KMS-11 (cell line): ENCODE data around the gene C11orf71.

ENCODE experiments used
- H2AFZ ChIP-seq: fragments of 200-600 bp; sonication (generic); 2 replicates; pipeline ENCODE4 v1.6.1; 2016; ENCODE audit warnings: antibody characterized with exemption, mixed run types, low read depth
- H3K27ac ChIP-seq: fragments of 200-600 bp; sonication (generic); 2 replicates; pipeline ENCODE4 v1.6.1; 2016; ENCODE audit warnings: mild to moderate bottlenecking, mixed run types
- H3K27me3 ChIP-seq: fragments of 200-600 bp; sonication (generic); 2 replicates; pipeline ENCODE4 v1.6.1; 2017; ENCODE audit warnings: mild to moderate bottlenecking, low read depth, mixed run types, moderate library complexity; ENCODE audit not compliant: insufficient read depth
- H3K36me3 ChIP-seq: fragments of 200-600 bp; sonication (generic); 2 replicates; pipeline ENCODE4 v1.6.1; 2017; ENCODE audit warnings: mild to moderate bottlenecking, mixed run types; ENCODE audit not compliant: insufficient read depth
- H3K4me1 ChIP-seq: fragments of 200-600 bp; sonication (generic); 2 replicates; pipeline ENCODE4 v1.6.1; 2016; ENCODE audit warnings: mild to moderate bottlenecking, low read depth, mixed run types; ENCODE audit not compliant: poor library complexity, severe bottlenecking
- H3K4me2 ChIP-seq: fragments of 200-600 bp; sonication (generic); 2 replicates; pipeline ENCODE4 v1.7.0; 2016; ENCODE audit warnings: mild to moderate bottlenecking, mixed run types
- H3K4me3 ChIP-seq: fragments of 200-600 bp; sonication (generic); IDR thresholded peaks from 2 replicates; pipeline ENCODE4 v1.6.1; 2017; ENCODE audit warnings: low read depth, low read length, mixed read lengths; ENCODE audit not compliant: insufficient read depth
- H3K79me2 ChIP-seq: fragments of 200-600 bp; sonication (generic); 2 replicates; pipeline ENCODE4 v1.6.1; 2016; ENCODE audit warnings: low read depth, mixed run types; ENCODE audit not compliant: insufficient read depth
- H3K9ac ChIP-seq: fragments of 200-600 bp; sonication (generic); 2 replicates; pipeline ENCODE4 v1.6.1; 2016; ENCODE audit warnings: mild to moderate bottlenecking, mixed run types
- H4K20me1 ChIP-seq: fragments of 200-600 bp; sonication (generic); 2 replicates; pipeline ENCODE4 v1.6.1; 2016; ENCODE audit warnings: mild to moderate bottlenecking, mixed run types; ENCODE audit not compliant: insufficient read depth
- CTCF ChIP-seq: fragments of 200-600 bp; sonication (generic); conservative IDR thresholded peaks from 2 replicates; pipeline ENCODE4 v1.6.1; 2017; ENCODE audit warnings: low read depth, mild to moderate bottlenecking, antibody characterized with exemption, low read length, moderate library complexity, mixed read lengths

Gene C11orf71

GRCh38 chr11:114440121-114440860, 40.0 kb upstream of the C11orf71 start:
- Histone ChIP-seq H3K27ac (peak overlapping the region; percentile 25; the same call in 1 of the 2 replicates), H3K4me1 (peaks cover 28% of the 10 kb centered on the region), H3K4me3 (no peak overlapping the region), H4K20me1 (no peaks in the 10 kb centered on the region), H2AFZ (peak overlapping the region; percentile 71; the same call in 1 of the 2 replicates), H3K9ac (peak overlapping the region; percentile 73), H3K4me2 (peak overlapping the region; percentile 77), H3K36me3 (no peaks in the 10 kb centered on the region), H3K79me2 (peaks cover 30% of the 10 kb centered on the region; the same call in 1 of the 2 replicates), H3K27me3 (no peaks in the 10 kb centered on the region)
- TF ChIP-seq CTCF: no peak

- Histone ChIP-seq H2AFZ (peak within 1 kb of the TSS; percentile 71), H3K4me1 (peaks cover 27% of the 10 kb centered on the region), H3K27me3 (no peaks in the 10 kb centered on the region), H3K4me2 (peak within 1 kb of the TSS; percentile 77), H3K4me3 (no peak within 1 kb of the TSS), H3K79me2 (peaks cover 30% of the 10 kb centered on the region; the same call in 1 of the 2 replicates), H3K36me3 (no peaks in the 10 kb centered on the region), H3K9ac (peak within 1 kb of the TSS; percentile 73), H4K20me1 (no peaks in the 10 kb centered on the region), H3K27ac (peak within 1 kb of the TSS; percentile 25; the same call in 1 of the 2 replicates)
- no peak for TF ChIP-seq CTCF
These were observed 39.2 kb upstream of the C11orf71 start, which contains the start of gene REXO2 for GRCh38 chr11:114439229-114440120. Gene REXO2 (plus strand): TSS chr11:114439467. CDS start chr11:114439529, 62 bp downstream.

- Histone ChIP-seq H3K36me3 (no peaks in the 10 kb centered on the region), H2AFZ (no peak overlapping the region), H3K79me2 (peaks cover 30% of the 10 kb centered on the region; the same call in 1 of the 2 replicates), H3K4me1 (peaks cover 21% of the 10 kb centered on the region), H3K9ac (no peak overlapping the region), H3K27me3 (no peaks in the 10 kb centered on the region), H3K27ac (no peak overlapping the region), H4K20me1 (no peaks in the 10 kb centered on the region), H3K4me2 (no peak overlapping the region), H3K4me3 (no peak overlapping the region)
- no peak for TF ChIP-seq CTCF
These were observed 38.0 kb upstream of the C11orf71 start for GRCh38 chr11:114438303-114438702.

- H4K20me1 ChIP-seq: no peaks in the 10 kb centered on the region
- H2AFZ ChIP-seq: no peak overlapping the region
- H3K27ac ChIP-seq: no peak overlapping the region
- no peaks in the 10 kb centered on the region for H3K79me2 ChIP-seq
- H3K9ac ChIP-seq: no peak overlapping the region
- no peak overlapping the region for H3K4me2 ChIP-seq
- H3K4me3 ChIP-seq: no peak overlapping the region
- no peaks in the 10 kb centered on the region for H3K27me3 ChIP-seq
- H3K4me1 ChIP-seq: no peaks in the 10 kb centered on the region
- no peaks in the 10 kb centered on the region for H3K36me3 ChIP-seq
- no peak for TF ChIP-seq CTCF
These were observed 33.1 kb upstream of the C11orf71 start for GRCh38 chr11:114433376-114433775.
